COLO829 (cell line): ENCODE measurements around the gene CALY.
A peak's percentile ranks its signal among the peaks of the same experiment; 100 is the strongest.
"Not testable (repeated sequence)": the region's sequence is repeated elsewhere in the genome, so short reads cannot be mapped to it uniquely, and the experiment has no call there.

ENCODE experiments used
- DNase-seq: peaks from one replicate; pipeline ENCODE4 v3.0.0; 2012; ENCODE audit warnings: low spot score

CALY gene

GRCh38 chr10:133329491-133330202, 7.0 kb downstream of the CALY start:
- peak; percentile 60 for DNase-seq

- no peak for DNase-seq
Measured at GRCh38 chr10:133328358-133329343, 8.0 kb downstream of the CALY start.

GRCh38 chr10:133327651-133328357, 8.9 kb downstream of the CALY start:
- DNase-seq = no peak

GRCh38 chr10:133326745-133327650, 9.7 kb downstream of the CALY start:
- no peak for DNase-seq

GRCh38 chr10:133326223-133326551, 10.5 kb downstream of the CALY start:
- DNase-seq = no peak

- no peak for DNase-seq
Measured at GRCh38 chr10:133325440-133326222, 11.1 kb downstream of the CALY start.

- no peak for DNase-seq
Measured at GRCh38 chr10:133324857-133325260, 11.8 kb downstream of the CALY start.

GRCh38 chr10:133324198-133324792, 12.4 kb downstream of the CALY start:
- DNase-seq = peak; percentile 35

- DNase-seq = not testable (repeated sequence)
Measured at GRCh38 chr10:133322064-133322709, 14.5 kb downstream of the CALY start.

- DNase-seq = not testable (repeated sequence)
Measured at GRCh38 chr10:133320852-133321422, 15.8 kb downstream of the CALY start.

- DNase-seq = no peak
Measured at GRCh38 chr10:133318494-133319127, 18.1 kb downstream of the CALY start.

GRCh38 chr10:133316732-133317131, 20.0 kb downstream of the CALY start:
- DNase-seq = no peak

- no peak for DNase-seq
Measured at GRCh38 chr10:133316266-133316665, 20.4 kb downstream of the CALY start.

GRCh38 chr10:133315847-133316246, 20.8 kb downstream of the CALY start:
- no peak for DNase-seq

GRCh38 chr10:133314911-133315310, 21.8 kb downstream of the CALY start:
- no peak for DNase-seq

- no peak for DNase-seq
Measured at GRCh38 chr10:133313192-133313591, 23.5 kb downstream of the CALY start.

- no peak for DNase-seq
Measured at GRCh38 chr10:133312769-133313145, 23.9 kb downstream of the CALY start.

GRCh38 chr10:133312016-133312768, 24.5 kb downstream of the CALY start:
- no peak for DNase-seq
